H1 (cell line): ENCODE results near the gene STARD13. TPM values are rescaled to one million over a fixed set of nuclear protein-coding genes. Genes with fewer than 3 reads are reported as not detected.

Experiments
- CTCF ChIA-PET: fragments of 300-600 bp; sonication (Branson Sonifier 250); formaldehyde crosslinking; loops from one replicate; lab custom pipeline; 2021; ENCODE audit not compliant: partially characterized antibody; lab: Charles Lee
- POLR2A ChIA-PET: fragments of 300-600 bp; sonication (Branson Sonifier 250); formaldehyde crosslinking; loops from one replicate; lab custom pipeline; 2021; ENCODE audit warnings: inconsistent platforms; ENCODE audit not compliant: partially characterized antibody; lab: Charles Lee
- DNase-seq, 2 experiments: peaks; one replicate each; pipeline versions ENCODE4 v3.0.0 to v3.0.0-alpha.2; 2010 to 2022; ENCODE audit warnings: low spot score in 2 of 2, low read depth in 1 of 2, mixed read lengths in 1 of 2
- FAIRE-seq: peaks from 2 replicates; lab custom pipeline; 2011; peaks lifted over from hg19 to GRCh38; lab: Jason Lieb, UNC
- H2AFZ ChIP-seq: 2 replicates; pipeline ENCODE4 v1.8.1; 2012; ENCODE audit warnings: low read length, inconsistent platforms
- H2AK5ac ChIP-seq: 2 replicates; pipeline ENCODE4 v1.6.1; 2013; ENCODE audit warnings: low read depth, low read length
- H2BK120ac ChIP-seq: replicated peaks from 2 replicates; pipeline ENCODE3; 2013; ENCODE audit warnings: low read depth, low read length, inconsistent platforms
- H2BK12ac ChIP-seq: 2 replicates; pipeline ENCODE4 v1.6.1; 2013; ENCODE audit warnings: low read depth, low read length
- H2BK15ac ChIP-seq: 2 replicates; pipeline ENCODE4 v1.6.1; 2013; ENCODE audit warnings: low read length
- H2BK20ac ChIP-seq: 2 replicates; pipeline ENCODE4 v1.6.1; 2013; ENCODE audit warnings: low read length
- H2BK5ac ChIP-seq: 2 replicates; pipeline ENCODE4 v1.6.1; 2013; ENCODE audit warnings: low read depth, low read length
- H3K14ac ChIP-seq: 2 replicates; pipeline ENCODE4 v1.6.1; 2013; ENCODE audit warnings: inconsistent platforms; ENCODE audit not compliant: insufficient read length
- H3K18ac ChIP-seq: 2 replicates; pipeline ENCODE4 v1.6.1; 2013; ENCODE audit warnings: low read length; ENCODE audit errors: extremely low read depth
- H3K23ac ChIP-seq: 2 replicates; pipeline ENCODE4 v1.6.1; 2013; ENCODE audit warnings: inconsistent platforms; ENCODE audit not compliant: insufficient read length
- H3K23me2 ChIP-seq: 2 replicates; pipeline ENCODE4 v1.6.1; 2013; ENCODE audit warnings: low read depth, low read length
- H3K27ac ChIP-seq: 2 replicates; pipeline ENCODE4 v1.6.1; 2011; ENCODE audit warnings: low read depth, low read length, inconsistent platforms
- H3K27me3 ChIP-seq, 4 experiments: replicated peaks in 1 of 4; 1 replicate in 1 of 4; 2 replicates in 3 of 4; pipeline versions ENCODE4 v1.6.1 to v1.8.1; 2011 to 2013; ENCODE audit warnings: low read length in 3 of 4, mild to moderate bottlenecking in 3 of 4, inconsistent platforms in 2 of 4, mixed read lengths in 2 of 4, moderate library complexity in 1 of 4; ENCODE audit not compliant: control insufficient read depth in 3 of 4, insufficient read depth in 3 of 4; ENCODE audit errors: extremely low read depth in 1 of 4
- H3K36me3 ChIP-seq, 4 experiments: 2 replicates each; pipeline versions ENCODE4 v1.6.1 to v1.8.1; 2011 to 2013; ENCODE audit warnings: mild to moderate bottlenecking in 4 of 4, low read length in 3 of 4, moderate library complexity in 2 of 4, control low read depth in 1 of 4, inconsistent platforms in 1 of 4; ENCODE audit not compliant: insufficient read depth in 4 of 4, control insufficient read depth in 2 of 4
- H3K4ac ChIP-seq: replicated peaks from 2 replicates; pipeline ENCODE3; 2013; ENCODE audit warnings: low read length, low read depth, mixed read lengths, inconsistent platforms; ENCODE audit not compliant: insufficient read length
- H3K4me1 ChIP-seq, 4 experiments: replicated peaks in 1 of 4; 1 replicate in 1 of 4; 2 replicates in 3 of 4; pipeline versions ENCODE4 v1.6.1 to v1.8.1; 2011 to 2013; ENCODE audit warnings: low read length in 3 of 4, inconsistent platforms in 2 of 4, mixed read lengths in 1 of 4; ENCODE audit not compliant: insufficient read depth in 4 of 4, control insufficient read depth in 3 of 4
- H3K4me2 ChIP-seq, 2 experiments: 2 replicates each; pipeline versions ENCODE4 v1.6.1 to v1.8.1; 2011 to 2013; ENCODE audit warnings: low read depth in 2 of 2, low read length in 2 of 2, control low read depth in 1 of 2, inconsistent platforms in 1 of 2, mild to moderate bottlenecking in 1 of 2; ENCODE audit not compliant: insufficient read depth in 1 of 2
- H3K4me3 ChIP-seq, 4 experiments: fragments of 200-600, 300-600 bp in 1 of 4; sonication (generic), shearing (Covaris generic), sonication (Bioruptor Twin) in 1 of 4; 2 replicates each; pipeline versions ENCODE4 v1.5.1 to v1.8.1; 2011 to 2016; ENCODE audit warnings: low read length in 4 of 4, low read depth in 3 of 4, control low read depth in 2 of 4, inconsistent platforms in 2 of 4, mild to moderate bottlenecking in 2 of 4, mixed read lengths in 1 of 4, moderate library complexity in 1 of 4; ENCODE audit not compliant: insufficient read depth in 2 of 4; ENCODE audit errors: extremely low read depth in 1 of 4
- H3K56ac ChIP-seq: replicated peaks from 2 replicates; pipeline ENCODE3; 2013; ENCODE audit warnings: low read depth, mild to moderate bottlenecking, mixed read lengths, low read length, inconsistent platforms; ENCODE audit not compliant: insufficient read length
- H3K79me1 ChIP-seq: 2 replicates; pipeline ENCODE4 v1.6.1; 2013; ENCODE audit warnings: low read depth, low read length, control low read depth
- H3K79me2 ChIP-seq, 2 experiments: 2 replicates each; pipeline versions ENCODE4 v1.6.1 to v1.8.1; 2012 to 2013; ENCODE audit warnings: low read length in 2 of 2, mild to moderate bottlenecking in 2 of 2, inconsistent platforms in 1 of 2; ENCODE audit not compliant: insufficient read depth in 2 of 2, control insufficient read depth in 1 of 2
- H3K9ac ChIP-seq, 4 experiments: replicated peaks in 1 of 4; 1 replicate in 1 of 4; 2 replicates in 3 of 4; pipeline versions ENCODE4 v1.6.1 to v1.8.1; 2011 to 2013; ENCODE audit warnings: low read depth in 3 of 4, low read length in 3 of 4, control low read depth in 2 of 4, mild to moderate bottlenecking in 2 of 4, moderate library complexity in 2 of 4, inconsistent platforms in 1 of 4; ENCODE audit errors: extremely low read depth in 1 of 4
- H3K9me3 ChIP-seq, 2 experiments: 2 replicates each; pipeline versions ENCODE4 v1.6.1 to v1.8.1; 2012 to 2013; ENCODE audit warnings: mild to moderate bottlenecking in 2 of 2, moderate library complexity in 2 of 2, control low read depth in 1 of 2, inconsistent platforms in 1 of 2, low read depth in 1 of 2, low read length in 1 of 2, mixed read lengths in 1 of 2; ENCODE audit not compliant: insufficient read depth in 2 of 2
- H4K20me1 ChIP-seq, 2 experiments: replicated peaks in 1 of 2; 2 replicates each; pipeline versions ENCODE3 to v1.8.1; 2011 to 2013; ENCODE audit warnings: inconsistent platforms in 2 of 2, low read length in 2 of 2, mild to moderate bottlenecking in 1 of 2; ENCODE audit not compliant: insufficient read depth in 2 of 2, control insufficient read depth in 1 of 2
- H4K5ac ChIP-seq: 2 replicates; pipeline ENCODE4 v1.6.1; 2013; ENCODE audit warnings: low read length, low read depth, mixed read lengths, inconsistent platforms; ENCODE audit not compliant: insufficient read length
- H4K8ac ChIP-seq: 2 replicates; pipeline ENCODE4 v1.8.0; 2013; ENCODE audit warnings: mild to moderate bottlenecking, moderate library complexity, low read length, inconsistent platforms; ENCODE audit not compliant: insufficient read depth; ENCODE audit errors: extremely low read depth
- H4K91ac ChIP-seq: replicated peaks from 2 replicates; pipeline ENCODE3; 2013; ENCODE audit warnings: low read length, mixed read lengths, inconsistent platforms; ENCODE audit not compliant: insufficient read length
- CBX5 ChIP-seq: fragments of 300-800, 300-1000 bp; sonication (generic); IDR thresholded peaks from 2 replicates; pipeline ENCODE4 v1.7.1; 2016; ENCODE audit warnings: antibody characterized with exemption, low read length, low read depth
- EGR1 ChIP-seq: IDR thresholded peaks from 2 replicates; pipeline ENCODE4 v1.6.1; 2011; ENCODE audit warnings: low read depth, low read length, borderline replicate concordance
- EP300 ChIP-seq, 2 experiments: IDR thresholded peaks; 1 replicate in 1 of 2; 2 replicates in 1 of 2; pipeline ENCODE4 v1.6.1; 2011 to 2012; ENCODE audit warnings: low read depth in 2 of 2, low read length in 2 of 2, mild to moderate bottlenecking in 2 of 2, borderline replicate concordance in 1 of 2, inconsistent platforms in 1 of 2, moderate library complexity in 1 of 2
- GTF2F1 ChIP-seq: IDR thresholded peaks from 2 replicates; pipeline ENCODE4 v1.6.1; 2012; ENCODE audit warnings: low read depth, low read length, improper control_type of control experiment, borderline replicate concordance
- KDM4A ChIP-seq: IDR thresholded peaks from one replicate; pipeline ENCODE4 v1.7.1; 2012; ENCODE audit warnings: low read depth, mild to moderate bottlenecking, moderate library complexity, low read length, inconsistent platforms; ENCODE audit not compliant: severe bottlenecking
- KDM5A ChIP-seq: fragments of 200-600 bp; IDR thresholded peaks from 2 replicates; pipeline ENCODE4 v1.7.1; 2012; ENCODE audit warnings: mild to moderate bottlenecking, low read length, inconsistent platforms, mixed read lengths
- POLR2AphosphoS5 ChIP-seq: IDR thresholded peaks from 2 replicates; pipeline ENCODE4 v1.6.1; 2011; ENCODE audit warnings: low read depth, low read length
- SAP30 ChIP-seq: fragments of 300-600 bp; sonication (generic); IDR thresholded peaks from 2 replicates; pipeline ENCODE4 v1.7.1; 2012; ENCODE audit warnings: low read length, moderate library complexity, mild to moderate bottlenecking, inconsistent platforms; ENCODE audit not compliant: insufficient read depth, insufficient replicate concordance
- SIRT6 ChIP-seq: IDR thresholded peaks from one replicate; pipeline ENCODE4 v1.7.1; 2012; ENCODE audit warnings: low read length, inconsistent platforms
- TEAD4 ChIP-seq: IDR thresholded peaks from 2 replicates; pipeline ENCODE4 v1.6.1; 2012; ENCODE audit warnings: low read depth, low read length, inconsistent platforms, mixed read lengths
- WGBS, 2 experiments: shearing (Covaris generic) in 1 of 2; methylation state at CpG; one replicate each; pipeline versions ENCODE4 v1.1.6 to v1.1.7; 2013 to 2015; ENCODE audit warnings: low lambda C conversion rate in 2 of 2, mixed read lengths in 2 of 2, inconsistent platforms in 1 of 2, low coverage in 1 of 2, missing lambda C conversion rate in 1 of 2; ENCODE audit not compliant: insufficient replicate concordance in 2 of 2, insufficient coverage in 1 of 2, insufficient read length in 1 of 2; ENCODE audit errors: extremely low coverage in 1 of 2, missing lambda C conversion rate in 1 of 2; 5-methylcytosine and 5-hydroxymethylcytosine counted together
- polyA plus RNA-seq, 7 experiments: library from polyadenylated mRNA; depleted of rRNA in 3 of 7; stranded (reverse) in 5 of 7; unstranded in 2 of 7; fragments of >200 nt in 5 of 7; fragments of 200-250 nt in 2 of 7; gene quantifications; 1 replicate in 5 of 7; 2 replicates in 1 of 7; 4 replicates in 1 of 7; pipeline versions ENCODE4 v1.2.1 to v1.2.3, GENCODE V29; 2011 to 2013; ENCODE audit warnings: missing spikeins in 2 of 7, mixed read lengths in 2 of 7
- total RNA-seq: library from RNA; stranded (reverse); fragmentation: NEBNext Ultra II Directional; extraction: Animal tissue kit (Norgen Biotek cat#: 25700); gene quantifications from 2 replicates; pipeline ENCODE4 v1.2.1, GENCODE V29; 2021

STARD13 gene
- total and polyA plus RNA-seq, 2 of the 8 experiments (the other 6 are each of a cell fraction or from before 2014, with no cell fraction given), result 0.82 to 2.9 TPM

DNA sequence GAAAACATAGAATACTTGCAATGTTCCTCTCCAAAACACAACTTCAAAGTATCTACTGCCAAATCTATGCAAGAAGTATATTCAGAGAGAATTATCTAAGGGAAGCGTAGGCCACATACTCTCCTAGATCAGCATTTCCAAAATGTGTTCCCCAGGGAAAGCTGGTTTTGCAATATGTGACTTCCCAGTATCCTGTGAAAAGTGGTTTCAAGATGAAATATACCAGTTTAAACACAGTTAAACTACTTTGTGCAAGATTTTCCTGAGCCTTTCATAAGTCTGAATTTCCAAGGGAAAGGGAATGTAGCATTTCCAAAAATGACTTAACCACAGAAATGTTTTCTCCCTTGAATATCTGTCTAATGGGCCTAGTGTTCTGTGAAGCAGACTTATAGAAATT lies 7.6 kb downstream of the STARD13 start:
- Histone ChIP-seq H3K4me1 (peaks cover 0 to 2% (median 0%) of the 10 kb centered on the region in 4 experiments; a peak in 2 of 7 replicates), H3K4ac (no peak overlapping the region), H3K36me3 (no peaks in the 10 kb centered on the region), H3K4me2 (no peak overlapping the region), H4K8ac (no peak overlapping the region), H3K23ac (no peak overlapping the region), H3K9me3 (no peaks in the 10 kb centered on the region), H2BK5ac (no peak overlapping the region), H2BK20ac (no peak overlapping the region), H3K9ac (no peak overlapping the region), H3K14ac (no peak overlapping the region), H3K27ac (no peak overlapping the region), H3K4me3 (no peak overlapping the region), H2AK5ac (no peak overlapping the region), H2BK120ac (no peak overlapping the region), H3K79me2 (no peaks in the 10 kb centered on the region), H4K91ac (no peak overlapping the region), H4K5ac (no peak overlapping the region), H3K18ac (no peak overlapping the region), H3K23me2 (no peaks in the 10 kb centered on the region), H2BK15ac (no peak overlapping the region), H4K20me1 (no peaks in the 10 kb centered on the region), H3K27me3 (no peaks in the 10 kb centered on the region), H3K56ac (no peak overlapping the region), H3K79me1 (no peaks in the 10 kb centered on the region), H2AFZ (no peak overlapping the region), H2BK12ac (no peak overlapping the region)
- no peak for DNase-seq
- POLR2A ChIA-PET, result no interaction called here
- 100% methylated on average over 1 of the region's 1 CpG; no CpG with 5 or more reads in 1 of the 2 experiments for WGBS, 2 experiments
- CTCF ChIA-PET, result interaction anchor here (0.7 kb wide), 1 partner anchor 50 kb away, joined by 3 read pairs; no protein-coding TSS in a partner anchor
- TF ChIP-seq GTF2F1 (no peak), KDM5A (no peak), SAP30 (no peak), SIRT6 (no peak), CBX5 (no peak), KDM4A (no peak), EP300 (IDR thresholded peaks at IDR 0.05; ENCODE audit: borderline replicate concordance in 1 of 2, low read depth in 2 of 2, low read length in 2 of 2) (no peak), EGR1 (no peak), POLR2AphosphoS5 (no peak), TEAD4 (no peak)
- FAIRE-seq, result no peak
